HL-60 (cell line): ENCODE data around the gene ACVRL1.

Experiments
- DNase-seq, 2 experiments: peaks; one replicate each; pipeline ENCODE4 v3.0.0-alpha.2; 2010 to 2020; ENCODE audit warnings: low read depth in 1 of 2, low spot score in 1 of 2
- H3K27ac ChIP-seq: fragments of 250-450 bp; sonication (Bioruptor Pico); replicated peaks from 2 replicates; pipeline ENCODE4 v1.5.1; 2020; ENCODE audit warnings: mild to moderate bottlenecking, moderate library complexity
- H3K27me3 ChIP-seq: fragments of 250-450 bp; sonication (Bioruptor Pico); 2 replicates; pipeline ENCODE4 v1.5.1; 2021; ENCODE audit warnings: mild to moderate bottlenecking, moderate library complexity; ENCODE audit not compliant: insufficient read depth, poor library complexity, severe bottlenecking
- H3K4me3 ChIP-seq: replicated peaks from 2 replicates; pipeline ENCODE4 v1.5.1; 2011; ENCODE audit warnings: mild to moderate bottlenecking, control low read depth, low read length; ENCODE audit not compliant: insufficient read depth
- GABPA ChIP-seq: IDR thresholded peaks from 2 replicates; pipeline ENCODE4 v1.6.1; 2012; ENCODE audit warnings: low read depth
- POLR2AphosphoS5 ChIP-seq: IDR thresholded peaks from 2 replicates; pipeline ENCODE4 v1.6.1; 2012; ENCODE audit warnings: low read depth
- SPI1 ChIP-seq: IDR thresholded peaks from 2 replicates; pipeline ENCODE4 v1.6.1; 2012; ENCODE audit warnings: low read depth, mild to moderate bottlenecking, borderline replicate concordance
- TF ChIP-seq, protein P1 (sequence below): IDR thresholded peaks from 2 replicates; pipeline ENCODE4 v1.6.1; 2012; ENCODE audit warnings: low read depth; ENCODE audit not compliant: insufficient replicate concordance
- TF ChIP-seq, protein P2 (sequence below): IDR thresholded peaks from one replicate; pipeline ENCODE4 v1.5.1; 2011; ENCODE audit warnings: low read length, control low read depth, inconsistent platforms; ENCODE audit not compliant: insufficient read depth

The ACVRL1 gene

DNA sequence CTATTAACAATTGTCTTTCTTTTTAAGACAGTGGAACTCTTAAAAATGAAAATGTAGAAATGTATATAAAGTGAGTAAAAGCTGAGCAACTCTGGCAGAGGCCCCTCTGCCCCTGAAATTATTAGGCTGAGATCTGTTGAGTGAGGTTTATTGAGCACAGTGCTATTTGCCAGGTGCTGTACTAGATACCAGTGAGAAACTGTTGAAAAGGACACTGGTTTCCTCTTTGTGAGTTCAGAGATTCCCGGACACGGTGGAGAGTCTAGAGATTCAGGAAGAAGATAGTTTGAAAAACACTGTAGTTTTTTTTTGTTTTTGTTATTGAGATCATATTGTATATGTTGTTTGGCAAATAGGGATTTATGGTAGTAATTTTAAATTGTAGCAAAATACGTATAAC lies 55.4 kb downstream of the ACVRL1 start:
- Histone ChIP-seq H3K4me3 (no peak overlapping the region), H3K27me3 (no peaks in the 10 kb centered on the region), H3K27ac (no peak overlapping the region)
- 0 out of 2 replicates have a peak, but pooled peaks have one; percentile 5 for TF ChIP-seq SPI1
- TF ChIP-seq GABPA = no peak
- TF ChIP-seq, protein P1, sequence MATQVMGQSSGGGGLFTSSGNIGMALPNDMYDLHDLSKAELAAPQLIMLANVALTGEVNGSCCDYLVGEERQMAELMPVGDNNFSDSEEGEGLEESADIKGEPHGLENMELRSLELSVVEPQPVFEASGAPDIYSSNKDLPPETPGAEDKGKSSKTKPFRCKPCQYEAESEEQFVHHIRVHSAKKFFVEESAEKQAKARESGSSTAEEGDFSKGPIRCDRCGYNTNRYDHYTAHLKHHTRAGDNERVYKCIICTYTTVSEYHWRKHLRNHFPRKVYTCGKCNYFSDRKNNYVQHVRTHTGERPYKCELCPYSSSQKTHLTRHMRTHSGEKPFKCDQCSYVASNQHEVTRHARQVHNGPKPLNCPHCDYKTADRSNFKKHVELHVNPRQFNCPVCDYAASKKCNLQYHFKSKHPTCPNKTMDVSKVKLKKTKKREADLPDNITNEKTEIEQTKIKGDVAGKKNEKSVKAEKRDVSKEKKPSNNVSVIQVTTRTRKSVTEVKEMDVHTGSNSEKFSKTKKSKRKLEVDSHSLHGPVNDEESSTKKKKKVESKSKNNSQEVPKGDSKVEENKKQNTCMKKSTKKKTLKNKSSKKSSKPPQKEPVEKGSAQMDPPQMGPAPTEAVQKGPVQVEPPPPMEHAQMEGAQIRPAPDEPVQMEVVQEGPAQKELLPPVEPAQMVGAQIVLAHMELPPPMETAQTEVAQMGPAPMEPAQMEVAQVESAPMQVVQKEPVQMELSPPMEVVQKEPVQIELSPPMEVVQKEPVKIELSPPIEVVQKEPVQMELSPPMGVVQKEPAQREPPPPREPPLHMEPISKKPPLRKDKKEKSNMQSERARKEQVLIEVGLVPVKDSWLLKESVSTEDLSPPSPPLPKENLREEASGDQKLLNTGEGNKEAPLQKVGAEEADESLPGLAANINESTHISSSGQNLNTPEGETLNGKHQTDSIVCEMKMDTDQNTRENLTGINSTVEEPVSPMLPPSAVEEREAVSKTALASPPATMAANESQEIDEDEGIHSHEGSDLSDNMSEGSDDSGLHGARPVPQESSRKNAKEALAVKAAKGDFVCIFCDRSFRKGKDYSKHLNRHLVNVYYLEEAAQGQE = no peak
- DNase-seq = no peak

DNA sequence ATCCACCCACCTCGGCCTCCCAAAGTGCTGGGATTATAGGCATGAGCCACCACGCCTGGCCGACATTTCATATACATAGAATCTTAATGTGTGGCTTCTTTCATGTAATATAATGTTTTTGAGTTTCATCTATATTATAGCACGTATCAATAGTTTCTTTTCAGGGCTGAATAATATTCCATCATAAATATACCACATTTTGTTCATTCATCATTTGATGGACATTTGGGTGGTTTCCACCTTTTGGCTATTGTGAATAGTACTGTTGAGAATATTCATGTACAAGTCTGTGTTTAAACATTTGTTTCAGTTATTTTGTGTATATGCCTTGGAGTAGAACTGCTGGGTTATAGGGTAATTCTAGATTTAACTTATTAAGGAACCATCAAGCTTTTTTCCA lies 56.2 kb downstream of the ACVRL1 start:
- TF ChIP-seq, protein P1 = no peak
- TF ChIP-seq, protein P2, sequence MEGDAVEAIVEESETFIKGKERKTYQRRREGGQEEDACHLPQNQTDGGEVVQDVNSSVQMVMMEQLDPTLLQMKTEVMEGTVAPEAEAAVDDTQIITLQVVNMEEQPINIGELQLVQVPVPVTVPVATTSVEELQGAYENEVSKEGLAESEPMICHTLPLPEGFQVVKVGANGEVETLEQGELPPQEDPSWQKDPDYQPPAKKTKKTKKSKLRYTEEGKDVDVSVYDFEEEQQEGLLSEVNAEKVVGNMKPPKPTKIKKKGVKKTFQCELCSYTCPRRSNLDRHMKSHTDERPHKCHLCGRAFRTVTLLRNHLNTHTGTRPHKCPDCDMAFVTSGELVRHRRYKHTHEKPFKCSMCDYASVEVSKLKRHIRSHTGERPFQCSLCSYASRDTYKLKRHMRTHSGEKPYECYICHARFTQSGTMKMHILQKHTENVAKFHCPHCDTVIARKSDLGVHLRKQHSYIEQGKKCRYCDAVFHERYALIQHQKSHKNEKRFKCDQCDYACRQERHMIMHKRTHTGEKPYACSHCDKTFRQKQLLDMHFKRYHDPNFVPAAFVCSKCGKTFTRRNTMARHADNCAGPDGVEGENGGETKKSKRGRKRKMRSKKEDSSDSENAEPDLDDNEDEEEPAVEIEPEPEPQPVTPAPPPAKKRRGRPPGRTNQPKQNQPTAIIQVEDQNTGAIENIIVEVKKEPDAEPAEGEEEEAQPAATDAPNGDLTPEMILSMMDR = no peak
- Histone ChIP-seq H3K27me3 (no peaks in the 10 kb centered on the region), H3K27ac (no peak overlapping the region), H3K4me3 (no peak overlapping the region)
- no peak for DNase-seq

DNA sequence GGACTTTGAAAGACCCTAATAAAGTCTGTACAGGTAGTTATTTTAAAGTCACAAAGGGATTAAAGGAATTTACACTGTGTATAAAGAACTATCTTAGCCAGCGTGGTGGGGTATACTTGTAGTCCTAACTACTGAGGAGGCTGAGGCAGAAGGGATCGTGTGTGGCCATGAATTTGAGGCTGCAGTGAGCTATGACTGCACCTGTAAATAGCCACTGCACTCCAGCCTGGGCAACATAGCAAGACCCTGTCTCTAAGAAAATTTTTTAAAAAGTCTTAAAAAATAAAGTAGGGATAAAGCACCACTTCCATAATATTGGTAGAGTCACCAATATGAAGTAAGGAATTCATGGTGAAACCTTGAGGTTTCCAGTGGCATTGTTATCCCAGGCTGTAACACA lies 62.3 kb downstream of the ACVRL1 start:
- DNase-seq = no peak
- Histone ChIP-seq H3K27ac (no peak overlapping the region), H3K27me3 (no peaks in the 10 kb centered on the region), H3K4me3 (no peak overlapping the region)
- TF ChIP-seq, protein P1 = no peak
- TF ChIP-seq, protein P2 = no peak

DNA sequence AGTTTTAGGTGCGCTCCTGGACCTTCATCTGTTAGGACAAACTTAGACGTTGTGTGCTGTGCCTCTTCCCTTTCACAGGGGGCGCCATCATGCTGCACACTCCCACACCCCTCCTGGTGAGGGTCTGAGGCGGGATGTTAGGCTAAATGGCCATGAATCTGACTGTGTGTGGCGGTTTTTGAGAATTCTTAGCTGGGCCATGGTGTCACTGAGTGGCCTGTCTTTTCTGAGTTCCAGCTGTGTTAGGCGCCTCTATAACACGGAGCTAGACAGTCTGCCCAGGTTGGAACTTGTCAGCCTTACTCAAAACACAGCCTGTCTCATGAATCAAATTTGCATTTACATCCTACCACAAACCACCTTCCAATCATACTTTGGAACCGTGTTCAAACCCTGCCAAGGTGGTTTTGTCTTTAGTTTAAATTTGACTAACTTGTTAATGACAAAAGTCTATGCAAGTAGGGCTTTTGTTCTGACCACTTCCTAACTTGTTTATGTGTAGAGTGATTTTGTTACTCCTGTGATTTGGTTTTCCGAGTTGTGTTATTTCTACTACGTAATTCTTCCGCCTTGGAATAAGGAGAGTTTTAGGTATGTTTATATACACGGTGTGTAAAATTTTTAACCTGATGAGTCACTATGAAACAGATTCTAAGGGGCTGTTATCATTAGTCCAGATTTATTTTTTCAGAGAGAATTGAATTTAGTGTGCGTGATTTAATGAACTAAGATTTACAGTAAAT lies 63.8 kb downstream of the ACVRL1 start:
- TF ChIP-seq SPI1 (no peak), POLR2AphosphoS5 (no peak), GABPA (no peak)
- TF ChIP-seq, protein P2 = no peak
- TF ChIP-seq, protein P1 = no peak
- no peaks in the 10 kb centered on the region for H3K27me3 ChIP-seq
- H3K27ac ChIP-seq = peak overlapping the region; percentile 83
- no peak overlapping the region for H3K4me3 ChIP-seq
- no peak for DNase-seq
